ENCODE data around the gene ELMOD3.
"Not testable (repeated sequence)": the region's sequence is repeated elsewhere in the genome, so short reads cannot be mapped to it uniquely, and the experiment has no call there.

The ELMOD3 gene

GRCh38 chr2:85354286-85355072 is at the start of gene ELMOD3, which contains the start of gene RETSAT:
Gene ELMOD3 (plus strand): TSS chr2:85354769. CDS start chr2:85357199, 2,430 bp downstream.
Gene RETSAT (minus strand): TSS chr2:85354528. CDS start chr2:85354507, 21 bp downstream.
- H3K4me3 Mint-ChIP-seq, result peak within 1 kb of the TSS; percentile 98
- H3K27me3 Mint-ChIP-seq, result no peaks in the 10 kb centered on the region
- intact Hi-C loops (cut with micrococcal nuclease), result loop anchor here (1.0 kb wide), 1 partner anchor 26 kb away; no protein-coding TSS in a partner anchor
- peaks cover 74% of the 10 kb centered on the region for H3K36me3 Mint-ChIP-seq (ENCODE audit: low read depth)
- peaks cover 42% of the 10 kb centered on the region for H3K4me1 Mint-ChIP-seq (ENCODE audit: low read depth)
- peak within 1 kb of the TSS; percentile 96 for H3K27ac Mint-ChIP-seq
- no peaks in the 10 kb centered on the region for H3K9me3 Mint-ChIP-seq

- peaks cover 20% of the 10 kb centered on the region for H3K27me3 Mint-ChIP-seq
- intact Hi-C loops (cut with micrococcal nuclease), result no loop called here
- peaks cover 12% of the 10 kb centered on the region for H3K36me3 Mint-ChIP-seq (ENCODE audit: low read depth)
- peak overlapping the region; percentile 77 for H3K27ac Mint-ChIP-seq
- peak overlapping the region; percentile 41 for H3K4me3 Mint-ChIP-seq
- peaks cover 34% of the 10 kb centered on the region for H3K4me1 Mint-ChIP-seq (ENCODE audit: low read depth)
- no peaks in the 10 kb centered on the region for H3K9me3 Mint-ChIP-seq
Measured at GRCh38 chr2:85307527-85307897, 47.1 kb upstream of the ELMOD3 start.

GRCh38 chr2:85308201-85308600 is 46.4 kb upstream of the ELMOD3 start:
- H3K27ac Mint-ChIP-seq, result no peak overlapping the region
- no peak overlapping the region for H3K4me3 Mint-ChIP-seq
- H3K9me3 Mint-ChIP-seq, result no peaks in the 10 kb centered on the region
- intact Hi-C loops (cut with micrococcal nuclease), result no loop called here
- H3K27me3 Mint-ChIP-seq, result peaks cover 18% of the 10 kb centered on the region
- H3K36me3 Mint-ChIP-seq (ENCODE audit: low read depth), result peaks cover 12% of the 10 kb centered on the region
- peaks cover 34% of the 10 kb centered on the region for H3K4me1 Mint-ChIP-seq (ENCODE audit: low read depth)

GRCh38 chr2:85308896-85309555 is 45.5 kb upstream of the ELMOD3 start:
- H3K27me3 Mint-ChIP-seq, result peaks cover 16% of the 10 kb centered on the region
- peaks cover 20% of the 10 kb centered on the region for H3K36me3 Mint-ChIP-seq (ENCODE audit: low read depth)
- peaks cover 34% of the 10 kb centered on the region for H3K4me1 Mint-ChIP-seq (ENCODE audit: low read depth)
- no peak overlapping the region for H3K4me3 Mint-ChIP-seq
- H3K27ac Mint-ChIP-seq, result peak overlapping the region; percentile 26
- intact Hi-C loops (cut with micrococcal nuclease), result no loop called here
- H3K9me3 Mint-ChIP-seq, result no peaks in the 10 kb centered on the region

- Mint-ChIP-seq H3K36me3 (ENCODE audit: low read depth) (peaks cover 28% of the 10 kb centered on the region), H3K4me3 (peak overlapping the region; percentile 61), H3K27ac (peak overlapping the region; percentile 26), H3K9me3 (no peaks in the 10 kb centered on the region), H3K4me1 (ENCODE audit: low read depth) (peaks cover 38% of the 10 kb centered on the region), H3K27me3 (peaks cover 10% of the 10 kb centered on the region)
- intact Hi-C loops (cut with micrococcal nuclease), result no loop called here
Measured at GRCh38 chr2:85309699-85310321, 44.8 kb upstream of the ELMOD3 start.

GRCh38 chr2:85310330-85310729 is 44.2 kb upstream of the ELMOD3 start:
- peaks cover 38% of the 10 kb centered on the region for H3K4me1 Mint-ChIP-seq (ENCODE audit: low read depth)
- H3K36me3 Mint-ChIP-seq (ENCODE audit: low read depth), result peaks cover 33% of the 10 kb centered on the region
- H3K4me3 Mint-ChIP-seq, result no peak overlapping the region
- H3K27me3 Mint-ChIP-seq, result peaks cover 5% of the 10 kb centered on the region
- H3K27ac Mint-ChIP-seq, result no peak overlapping the region
- intact Hi-C loops (cut with micrococcal nuclease), result no loop called here
- H3K9me3 Mint-ChIP-seq, result no peaks in the 10 kb centered on the region

GRCh38 chr2:85312404-85312803 is 42.2 kb upstream of the ELMOD3 start:
- intact Hi-C loops (cut with micrococcal nuclease), result no loop called here
- no peaks in the 10 kb centered on the region for H3K27me3 Mint-ChIP-seq
- H3K27ac Mint-ChIP-seq, result no peak overlapping the region
- no peaks in the 10 kb centered on the region for H3K9me3 Mint-ChIP-seq
- peaks cover 51% of the 10 kb centered on the region for H3K36me3 Mint-ChIP-seq (ENCODE audit: low read depth)
- H3K4me1 Mint-ChIP-seq (ENCODE audit: low read depth), result peaks cover 39% of the 10 kb centered on the region
- H3K4me3 Mint-ChIP-seq, result no peak overlapping the region

- Mint-ChIP-seq H3K4me3 (no peak overlapping the region), H3K9me3 (no peaks in the 10 kb centered on the region), H3K4me1 (ENCODE audit: low read depth) (peaks cover 38% of the 10 kb centered on the region), H3K27me3 (no peaks in the 10 kb centered on the region), H3K27ac (no peak overlapping the region), H3K36me3 (ENCODE audit: low read depth) (peaks cover 71% of the 10 kb centered on the region)
- intact Hi-C loops (cut with micrococcal nuclease), result loop anchor here (2.0 kb wide), 1 partner anchor 28 kb away; no protein-coding TSS in a partner anchor
Measured at GRCh38 chr2:85314884-85315242, 39.7 kb upstream of the ELMOD3 start.

- Mint-ChIP-seq H3K4me1 (ENCODE audit: low read depth) (peaks cover 43% of the 10 kb centered on the region), H3K36me3 (ENCODE audit: low read depth) (peaks cover 82% of the 10 kb centered on the region)
- H3K4me3 Mint-ChIP-seq, H3K27ac Mint-ChIP-seq, H3K9me3 Mint-ChIP-seq, H3K27me3 Mint-ChIP-seq: not testable (repeated sequence)
- intact Hi-C loops (cut with micrococcal nuclease), result loop anchor here (2.0 kb wide), 1 partner anchor 27 kb away; no protein-coding TSS in a partner anchor
Measured at GRCh38 chr2:85315921-85316320, 38.6 kb upstream of the ELMOD3 start.

- Mint-ChIP-seq H3K4me1 (ENCODE audit: low read depth) (peaks cover 62% of the 10 kb centered on the region), H3K27me3 (no peaks in the 10 kb centered on the region), H3K27ac (peak overlapping the region; percentile 52), H3K36me3 (ENCODE audit: low read depth) (peaks cover 93% of the 10 kb centered on the region), H3K4me3 (no peak overlapping the region), H3K9me3 (no peaks in the 10 kb centered on the region)
- intact Hi-C loops (cut with micrococcal nuclease), result no loop called here
Measured at GRCh38 chr2:85318222-85319074, 36.1 kb upstream of the ELMOD3 start.

GRCh38 chr2:85319796-85320195 is 34.8 kb upstream of the ELMOD3 start:
- intact Hi-C loops (cut with micrococcal nuclease), result no loop called here
- no peak overlapping the region for H3K4me3 Mint-ChIP-seq

GRCh38 chr2:85323351-85323987 is 31.1 kb upstream of the ELMOD3 start:
- Mint-ChIP-seq H3K4me1 (ENCODE audit: low read depth) (peaks cover 80% of the 10 kb centered on the region), H3K4me3 (no peak overlapping the region), H3K36me3 (ENCODE audit: low read depth) (peaks cover 99% of the 10 kb centered on the region), H3K27me3 (no peaks in the 10 kb centered on the region), H3K27ac (no peak overlapping the region), H3K9me3 (no peaks in the 10 kb centered on the region)
- intact Hi-C loops (cut with micrococcal nuclease), result no loop called here

More at GRCh38 chr2:85319796-85320195, 34.8 kb upstream of the ELMOD3 start:
- Mint-ChIP-seq H3K27me3 (no peaks in the 10 kb centered on the region), H3K27ac (peak overlapping the region; percentile 52), H3K9me3 (no peaks in the 10 kb centered on the region), H3K4me1 (ENCODE audit: low read depth) (peaks cover 70% of the 10 kb centered on the region), H3K36me3 (ENCODE audit: low read depth) (peaks cover 93% of the 10 kb centered on the region)

GRCh38 chr2:85323988-85324367 is 30.6 kb upstream of the ELMOD3 start:
- H3K9me3 Mint-ChIP-seq; intact Hi-C loops (cut with micrococcal nuclease); H3K27ac Mint-ChIP-seq; H3K4me3 Mint-ChIP-seq; H3K27me3 Mint-ChIP-seq: not testable (repeated sequence)
- Mint-ChIP-seq H3K4me1 (ENCODE audit: low read depth) (peaks cover 75% of the 10 kb centered on the region), H3K36me3 (ENCODE audit: low read depth) (peaks cover 94% of the 10 kb centered on the region)

Data from dendritic cell treated with granulocyte-macrophage colony-stimulating factor and Interleukin-4, amounts not matched to agents 40 ng/mL and 50 ng/mL, for 4 days (primary cell).